PC-3 (cell line): ENCODE results near the gene NEGR1.

Experiments used
- EZH2 ChIP-seq: fragments of 300-600 bp; sonication (generic); IDR thresholded peaks from one replicate; pipeline ENCODE4 v1.6.1; 2017; ENCODE audit warnings: antibody characterized with exemption, mild to moderate bottlenecking, low read length; ENCODE audit not compliant: unreplicated experiment
- TF ChIP-seq, protein P1 (sequence below): fragments of 300-600 bp; sonication (generic); conservative IDR thresholded peaks from 2 replicates; pipeline ENCODE4 v1.5.1; 2017; ENCODE audit warnings: antibody characterized with exemption, low read depth, mild to moderate bottlenecking, low read length

DNA sequence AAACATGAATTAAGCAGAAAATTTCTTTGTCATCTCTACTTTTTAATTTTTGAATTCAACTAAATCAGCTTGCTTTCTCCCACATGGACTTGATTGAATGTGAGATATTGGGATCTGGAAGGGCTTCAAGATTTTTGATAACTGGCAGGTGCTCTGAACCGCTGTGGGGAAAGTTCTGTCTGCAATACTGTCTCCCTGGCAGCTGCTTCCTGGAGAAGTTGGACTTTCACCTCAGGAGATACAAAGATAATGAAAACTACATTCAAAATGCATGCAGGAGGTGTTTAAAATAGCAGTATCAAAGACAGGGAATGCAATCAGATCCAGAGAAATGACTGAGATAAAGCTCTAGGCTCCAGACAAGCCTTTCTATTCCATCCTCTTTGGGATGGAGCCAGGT is 338.3 kb downstream of the NEGR1 start:
- TF ChIP-seq, protein P1, sequence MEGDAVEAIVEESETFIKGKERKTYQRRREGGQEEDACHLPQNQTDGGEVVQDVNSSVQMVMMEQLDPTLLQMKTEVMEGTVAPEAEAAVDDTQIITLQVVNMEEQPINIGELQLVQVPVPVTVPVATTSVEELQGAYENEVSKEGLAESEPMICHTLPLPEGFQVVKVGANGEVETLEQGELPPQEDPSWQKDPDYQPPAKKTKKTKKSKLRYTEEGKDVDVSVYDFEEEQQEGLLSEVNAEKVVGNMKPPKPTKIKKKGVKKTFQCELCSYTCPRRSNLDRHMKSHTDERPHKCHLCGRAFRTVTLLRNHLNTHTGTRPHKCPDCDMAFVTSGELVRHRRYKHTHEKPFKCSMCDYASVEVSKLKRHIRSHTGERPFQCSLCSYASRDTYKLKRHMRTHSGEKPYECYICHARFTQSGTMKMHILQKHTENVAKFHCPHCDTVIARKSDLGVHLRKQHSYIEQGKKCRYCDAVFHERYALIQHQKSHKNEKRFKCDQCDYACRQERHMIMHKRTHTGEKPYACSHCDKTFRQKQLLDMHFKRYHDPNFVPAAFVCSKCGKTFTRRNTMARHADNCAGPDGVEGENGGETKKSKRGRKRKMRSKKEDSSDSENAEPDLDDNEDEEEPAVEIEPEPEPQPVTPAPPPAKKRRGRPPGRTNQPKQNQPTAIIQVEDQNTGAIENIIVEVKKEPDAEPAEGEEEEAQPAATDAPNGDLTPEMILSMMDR: no peak
- TF ChIP-seq EZH2: no peak
